D341Med (cell line): ENCODE data around the gene SLC35D2.

Source experiments
- DNase-seq: peaks from one replicate; pipeline ENCODE4 v3.0.0; 2012; ENCODE audit warnings: low spot score

The SLC35D2 gene

GRCh38 chr9:96383165-96383942 is at the start of gene SLC35D2:
SLC35D2 (minus strand) TSS chr9:96383711; CDS start chr9:96383634, 77 bp downstream.
- peak; percentile 47 for DNase-seq

- DNase-seq: no peak
Observed at GRCh38 chr9:96430377-96430776, 46.9 kb upstream of the SLC35D2 start.

GRCh38 chr9:96429732-96430131 is 46.2 kb upstream of the SLC35D2 start:
- no peak for DNase-seq

GRCh38 chr9:96425500-96426169 is 42.1 kb upstream of the SLC35D2 start:
- DNase-seq: no peak

DNA sequence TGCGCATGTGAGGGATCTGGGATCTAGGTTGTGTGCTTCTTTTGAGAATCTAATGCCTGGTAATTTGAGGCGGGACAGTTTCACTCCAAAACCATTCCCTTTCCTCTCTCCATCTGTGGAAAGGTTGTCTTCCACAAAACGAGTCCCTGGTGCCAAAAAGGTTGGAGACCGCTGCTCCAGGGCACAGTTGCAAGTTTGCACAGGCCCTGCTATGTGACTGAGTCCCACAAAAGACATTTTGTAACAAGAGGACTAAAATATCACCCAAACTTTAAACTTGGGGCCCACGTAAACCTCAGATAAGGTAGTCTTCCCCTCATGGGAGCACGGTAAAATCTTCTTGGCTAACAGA is 40.5 kb upstream of the SLC35D2 start:
- no peak for DNase-seq

- no peak for DNase-seq
Observed at GRCh38 chr9:96423322-96423984, 39.9 kb upstream of the SLC35D2 start.

- DNase-seq: no peak
Observed at GRCh38 chr9:96420468-96421219, 37.1 kb upstream of the SLC35D2 start.

GRCh38 chr9:96419691-96419969 is 36.1 kb upstream of the SLC35D2 start:
- DNase-seq: no peak

DNA sequence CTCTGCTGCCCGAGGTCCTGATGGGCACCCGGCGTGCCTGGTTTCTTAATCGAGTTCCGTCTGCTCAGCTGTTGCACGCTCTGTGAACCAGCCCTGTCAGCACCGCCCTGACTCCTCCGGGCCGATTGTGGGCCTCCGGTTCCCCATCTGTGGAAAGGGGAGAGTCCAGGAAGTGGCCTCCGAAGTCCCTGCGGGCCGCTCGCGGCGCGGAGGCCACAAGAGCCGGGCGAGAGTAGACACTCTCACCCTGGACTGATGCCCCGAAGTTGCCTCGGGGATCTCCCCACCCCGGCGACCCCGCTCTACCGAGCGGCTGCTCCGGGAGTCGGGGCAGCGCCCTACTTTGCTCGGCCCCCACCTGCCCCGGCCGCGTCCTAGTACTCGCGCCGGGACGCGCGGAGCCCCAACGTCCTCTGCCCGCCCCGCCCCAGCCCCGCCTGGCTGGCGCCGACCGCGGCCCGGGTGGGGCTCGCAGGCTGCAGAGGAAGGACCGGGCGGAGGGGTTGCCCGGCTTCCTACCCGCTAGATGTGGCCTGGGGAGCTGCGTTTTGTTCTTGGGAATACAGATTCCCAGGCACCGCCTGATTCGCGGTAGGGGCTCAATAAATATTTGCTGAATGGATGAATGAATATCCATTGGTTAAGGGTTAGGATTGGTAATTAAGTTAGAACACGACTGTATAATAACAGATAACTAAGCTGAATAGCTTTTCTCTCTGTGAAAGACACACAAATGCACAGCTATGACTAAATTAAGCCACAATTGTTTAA is 35.6 kb upstream of the SLC35D2 start:
- peak; percentile 86 for DNase-seq

- DNase-seq: peak; percentile 96
Observed at GRCh38 chr9:96418083-96418919, 34.8 kb upstream of the SLC35D2 start, which contains the start of gene ZNF367. ZNF367 (minus strand) TSS chr9:96418370; CDS start chr9:96418032, 338 bp downstream.

DNA sequence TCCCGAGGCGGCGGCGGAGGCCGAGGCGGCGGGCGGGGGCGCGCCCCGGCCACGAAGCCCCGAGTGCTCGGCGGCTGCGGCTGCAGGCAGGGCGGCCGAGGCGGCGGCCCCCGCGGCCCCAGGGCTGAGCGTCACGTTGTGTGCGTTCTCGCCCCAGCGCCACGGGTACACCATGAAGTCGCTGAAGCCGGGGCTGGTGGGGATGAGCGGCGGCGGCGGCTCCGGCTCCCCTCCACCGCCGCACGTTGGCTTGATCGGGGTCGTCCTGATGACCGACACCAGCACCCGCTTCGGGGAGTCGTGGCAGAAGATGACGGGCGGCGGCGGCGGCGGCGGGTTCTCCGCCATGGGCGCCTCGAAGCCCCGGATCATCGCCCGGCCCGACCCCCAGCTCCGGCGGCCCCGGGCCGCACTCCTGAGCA is 34.2 kb upstream of the SLC35D2 start:
- DNase-seq: peak; percentile 50

DNA sequence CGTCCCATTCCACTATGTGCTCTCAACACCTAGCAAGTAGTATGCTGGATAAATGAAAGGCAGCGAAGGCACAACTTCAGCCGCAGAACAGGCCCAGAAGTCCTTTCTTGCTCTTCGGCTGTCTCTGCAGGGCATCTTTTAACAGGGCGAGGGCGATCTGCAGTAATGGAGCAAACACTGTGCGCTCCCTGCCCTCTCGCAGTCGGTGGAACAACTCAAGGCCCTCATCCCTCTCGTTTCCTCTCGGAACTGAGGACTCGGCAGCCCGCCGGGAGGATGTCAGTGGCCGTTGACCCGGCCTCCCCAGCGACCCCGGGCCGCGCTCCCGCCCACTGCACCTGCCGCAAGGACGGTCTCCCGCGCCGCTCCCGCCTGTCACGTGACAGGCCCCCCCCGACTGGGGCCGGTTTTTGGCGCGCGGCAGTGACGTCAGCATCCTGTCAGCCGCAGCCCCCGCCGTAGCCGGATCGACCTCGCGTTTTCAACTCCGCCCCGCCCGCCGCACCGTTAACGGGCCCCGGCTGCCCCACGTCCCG is 33.6 kb upstream of the SLC35D2 start:
- DNase-seq: peak; percentile 93

- no peak for DNase-seq
Observed at GRCh38 chr9:96413302-96414221, 30.1 kb upstream of the SLC35D2 start.

DNA sequence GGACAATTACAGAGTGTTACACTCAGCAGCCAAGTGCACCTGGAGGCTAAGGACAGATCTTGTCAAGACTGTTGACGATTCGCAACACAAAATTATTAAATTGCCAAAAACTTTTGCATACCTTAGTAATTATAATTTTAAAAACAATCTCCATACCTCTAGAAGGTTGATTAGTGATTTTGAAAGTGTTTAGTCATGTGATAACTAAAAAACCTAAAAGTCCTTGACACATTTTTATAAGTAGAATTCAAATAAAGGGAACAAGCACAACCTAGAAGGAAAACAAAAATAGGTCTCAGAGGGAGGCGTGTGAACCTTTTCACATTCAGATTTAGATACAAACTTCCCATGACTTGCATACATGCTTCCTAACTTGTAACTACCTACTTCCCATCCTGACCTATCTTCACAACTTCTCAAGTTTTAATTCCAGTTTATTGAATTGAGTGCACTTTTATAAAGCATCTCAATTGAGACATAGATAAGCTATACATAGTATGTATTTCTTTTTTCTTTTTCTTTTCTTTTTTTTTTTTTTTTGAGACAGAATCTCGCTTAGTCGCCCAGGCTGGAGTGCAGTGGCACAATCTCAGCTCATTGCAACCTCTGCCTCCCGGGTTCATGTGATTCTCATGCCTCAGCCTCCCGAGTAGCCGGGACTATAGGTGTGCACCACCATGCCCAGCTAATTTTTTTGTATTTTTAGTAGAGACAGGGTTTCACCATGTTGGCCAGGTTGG is 28.8 kb upstream of the SLC35D2 start:
- no peak for DNase-seq

DNA sequence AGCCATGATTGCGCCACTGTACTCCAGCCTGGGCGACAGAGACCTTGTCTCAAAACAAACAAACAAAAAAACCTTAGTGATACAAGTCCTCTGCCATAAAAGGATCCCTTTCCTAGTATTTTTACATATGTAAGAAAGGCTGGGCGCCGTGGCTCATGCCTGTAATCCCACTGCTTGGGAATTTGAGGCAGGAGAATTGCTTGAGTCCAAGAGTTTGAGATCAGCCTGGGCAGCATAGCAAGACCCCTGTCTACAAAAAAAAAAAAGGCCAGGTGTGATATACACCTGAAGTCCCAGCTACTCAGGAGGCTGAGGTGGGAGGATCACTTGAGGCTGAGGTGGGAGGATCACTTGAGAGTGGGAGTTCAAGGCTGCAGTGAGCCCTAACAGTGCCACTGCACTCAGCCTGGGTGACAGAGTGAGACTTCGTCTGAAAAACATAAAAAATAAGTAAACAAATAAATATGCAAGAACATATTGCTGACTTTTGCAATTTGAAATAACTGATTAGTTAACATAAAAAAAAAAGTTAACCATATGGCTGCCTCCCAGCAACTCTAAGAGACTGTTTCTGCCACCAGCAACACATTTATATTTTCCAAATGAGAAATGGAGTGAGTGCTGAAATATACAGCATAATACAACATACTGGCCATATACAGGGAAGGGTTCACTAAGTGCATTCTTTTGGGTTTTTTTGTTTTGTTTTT is 27.8 kb upstream of the SLC35D2 start:
- DNase-seq: no peak

DNA sequence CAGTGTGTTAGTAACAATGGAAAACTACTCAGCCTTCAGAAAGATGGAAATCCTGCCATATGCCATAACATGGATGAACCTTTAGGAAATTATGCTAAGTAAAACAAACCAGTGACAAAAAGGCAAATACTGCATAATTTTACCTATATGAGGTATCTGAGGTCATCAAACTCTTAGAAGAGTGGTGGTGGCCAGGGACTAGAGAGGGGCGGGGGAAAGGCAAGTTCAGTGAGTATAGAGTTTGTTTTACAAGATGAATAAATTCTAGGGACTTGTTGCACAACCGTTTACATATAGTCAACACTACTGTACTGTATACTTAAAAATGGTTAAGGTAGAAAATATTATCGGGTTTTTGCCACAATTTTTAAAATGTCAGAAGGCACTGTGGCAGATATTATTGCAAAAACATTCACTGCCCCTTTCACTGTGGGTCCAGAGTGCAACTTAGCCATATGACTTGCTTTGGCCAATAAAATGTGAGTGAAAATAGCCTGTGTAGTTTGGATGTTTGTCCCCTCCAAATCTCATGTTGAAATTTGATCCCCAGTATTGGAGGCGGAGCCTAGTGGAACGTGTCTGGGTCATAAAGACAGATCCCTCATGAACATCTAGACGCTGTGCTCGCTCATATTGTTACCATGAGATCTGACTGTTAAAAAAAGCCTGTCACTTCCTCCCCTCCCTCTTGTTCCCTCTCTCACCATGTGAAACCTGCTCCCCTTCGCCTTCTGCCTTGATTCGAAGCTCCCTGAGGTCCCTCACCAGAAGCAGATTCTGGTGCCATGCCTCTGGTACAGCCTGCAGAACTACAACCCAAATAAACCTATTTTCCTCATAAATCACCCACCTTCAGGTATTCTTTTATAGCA is 25.1 kb upstream of the SLC35D2 start:
- no peak for DNase-seq
